Non-pigmented ciliary epithelial cell (primary cell): ENCODE measurements around the gene IL32.

Experiments used
- DNase-seq: peaks from one replicate; pipeline ENCODE4 v3.0.0-alpha.2; 2010; ENCODE audit warnings: low read depth

Gene IL32

DNA sequence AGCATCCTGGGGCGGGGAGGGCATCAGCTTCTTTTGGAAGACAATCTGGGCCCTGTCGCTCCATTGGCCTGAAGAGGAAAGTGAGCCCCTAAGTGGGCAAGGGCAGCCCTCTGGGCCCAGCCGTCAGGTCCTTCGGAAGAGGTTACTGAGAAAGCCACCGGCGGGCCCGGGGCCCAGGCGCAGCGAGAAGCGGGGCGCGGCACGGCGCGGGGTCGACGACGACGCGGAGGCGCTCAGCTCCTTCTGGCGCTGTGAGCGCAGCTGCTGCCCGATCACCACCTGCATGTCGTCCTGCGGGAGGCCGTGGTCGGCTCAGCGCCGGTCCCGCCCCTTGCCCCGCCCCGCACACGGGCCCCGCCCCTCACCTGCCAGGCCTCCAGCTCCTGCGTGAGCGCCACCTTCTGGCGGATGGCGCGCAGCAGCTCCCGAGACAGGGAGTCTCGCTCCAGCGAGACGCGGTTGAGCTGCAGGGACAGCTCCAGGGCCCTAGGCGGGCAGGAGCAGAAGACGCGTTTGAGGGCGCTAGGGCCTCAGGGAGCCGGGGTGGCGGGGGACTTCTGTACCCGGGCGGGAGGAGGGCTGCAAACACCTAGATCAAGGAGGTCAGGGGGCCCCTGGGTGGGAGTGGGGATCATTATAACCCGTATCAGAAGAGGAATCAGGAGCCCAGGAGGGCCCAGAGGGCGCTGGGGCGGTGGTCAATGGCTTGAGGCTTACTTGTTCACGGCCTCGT is 37.3 kb upstream of the IL32 start:
- peak; percentile 17 for DNase-seq

DNA sequence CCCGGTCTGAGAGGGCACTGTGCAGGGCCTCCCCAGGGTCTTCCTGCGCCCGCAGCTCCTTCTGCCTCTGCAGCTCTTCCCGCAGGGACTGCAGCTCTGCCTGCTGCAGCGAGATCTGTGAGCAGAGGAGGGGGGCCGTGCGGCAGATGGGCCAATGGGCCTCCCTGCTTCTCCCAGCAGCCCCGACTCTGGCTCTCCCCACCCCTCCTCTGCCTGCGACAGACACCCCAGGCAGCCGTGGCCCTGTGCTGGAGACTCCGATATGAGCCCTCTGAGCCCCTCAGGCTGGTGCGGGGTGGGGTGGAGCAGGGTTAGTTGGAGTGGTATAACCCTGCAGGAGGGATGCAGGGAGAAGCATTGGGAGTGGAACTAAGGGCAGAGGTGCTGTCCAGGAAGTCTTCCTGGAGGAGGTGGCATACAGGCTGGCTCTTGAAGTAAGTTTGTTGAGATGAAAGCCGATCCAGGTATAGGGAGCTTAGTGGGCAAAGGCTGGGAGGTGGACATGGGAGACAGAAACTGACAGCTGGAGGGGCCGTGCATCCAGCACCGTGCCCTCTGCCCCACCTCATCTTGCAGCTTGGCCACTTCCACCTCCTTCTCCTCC is 36.6 kb upstream of the IL32 start:
- DNase-seq: no peak

DNA sequence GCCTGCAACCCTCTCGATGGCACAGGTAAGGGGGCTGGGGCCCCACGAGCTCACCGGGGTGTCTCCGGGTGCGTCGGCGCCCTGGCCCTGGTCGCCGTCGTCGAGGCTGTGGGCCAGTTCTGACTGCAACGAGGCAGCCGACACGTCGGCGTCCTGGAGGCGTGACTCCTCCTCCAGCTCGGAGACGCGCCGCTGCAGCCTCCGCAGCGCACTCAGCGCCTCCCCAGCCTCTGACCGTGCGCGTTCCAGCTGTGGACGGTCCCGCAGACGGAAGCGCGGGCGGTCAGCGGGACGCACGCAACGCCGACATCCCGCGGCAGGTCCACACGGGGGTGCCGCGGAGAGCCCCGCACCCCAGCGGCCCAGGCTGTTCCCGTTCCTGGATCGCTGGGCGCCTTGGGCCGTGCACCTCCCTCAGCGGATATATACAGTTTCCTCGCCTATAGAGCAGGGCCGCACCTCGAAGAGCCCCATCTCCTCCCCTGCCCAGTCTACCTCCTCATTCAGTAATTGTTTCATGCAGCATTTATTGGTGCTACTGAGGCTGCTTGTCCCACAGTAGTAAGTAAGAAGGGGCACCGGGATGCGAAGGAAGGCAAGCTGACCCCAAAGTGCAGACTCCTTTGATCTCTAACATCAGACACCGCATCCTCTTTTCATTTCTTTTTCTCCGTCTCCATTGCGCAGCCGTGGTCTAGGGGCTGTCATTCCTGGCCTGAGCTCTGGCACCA is 35.8 kb upstream of the IL32 start:
- no peak for DNase-seq

DNA sequence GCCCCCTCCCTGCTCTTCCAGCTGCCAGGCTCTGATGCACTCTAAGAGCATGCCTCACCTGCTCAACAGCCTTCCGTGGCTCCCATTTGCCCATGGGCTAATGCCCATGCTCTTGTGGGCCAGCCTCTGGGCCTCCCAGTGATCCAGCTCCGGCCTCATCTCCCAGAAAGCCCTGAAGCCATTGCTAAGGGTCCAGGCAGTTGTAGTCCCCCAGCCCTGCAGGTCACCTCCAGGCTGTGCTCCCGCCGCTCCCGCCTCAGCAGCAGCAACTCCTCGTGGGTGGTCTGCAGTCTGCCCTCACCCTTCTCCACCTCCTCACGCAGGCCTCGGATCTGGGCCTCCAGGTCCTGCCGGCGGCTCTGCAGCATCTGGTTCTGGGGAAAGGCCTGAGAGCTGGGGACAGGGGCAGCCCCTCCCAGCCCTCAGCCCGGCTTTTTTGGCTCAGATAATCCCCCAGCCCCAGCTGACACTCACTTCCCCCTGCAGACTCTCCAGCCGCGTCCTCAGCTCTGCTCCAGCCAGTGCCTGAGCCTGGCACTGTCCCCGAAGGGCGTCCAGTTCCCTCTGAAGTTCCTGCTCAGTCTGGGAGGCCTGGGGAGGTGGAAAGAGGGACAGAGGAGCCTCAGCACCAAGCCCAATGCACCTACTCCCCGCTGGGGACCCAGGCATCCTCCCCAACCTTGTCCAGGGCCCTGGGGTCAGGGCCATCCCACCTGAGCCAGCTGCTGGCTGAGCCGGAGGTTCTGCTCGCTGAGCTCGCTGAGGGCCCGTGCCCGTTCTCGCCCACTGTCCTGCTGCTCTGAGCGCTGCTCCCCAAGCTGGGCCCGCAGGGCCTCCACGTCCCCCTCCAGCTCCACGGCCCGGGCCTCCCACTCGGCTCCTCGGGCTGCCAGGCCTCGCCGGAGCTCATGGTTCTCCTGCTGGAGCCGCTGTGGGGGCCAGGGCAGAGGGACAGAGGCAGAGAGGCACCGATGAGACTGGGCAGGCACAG is 34.9 kb upstream of the IL32 start:
- DNase-seq: no peak

DNA sequence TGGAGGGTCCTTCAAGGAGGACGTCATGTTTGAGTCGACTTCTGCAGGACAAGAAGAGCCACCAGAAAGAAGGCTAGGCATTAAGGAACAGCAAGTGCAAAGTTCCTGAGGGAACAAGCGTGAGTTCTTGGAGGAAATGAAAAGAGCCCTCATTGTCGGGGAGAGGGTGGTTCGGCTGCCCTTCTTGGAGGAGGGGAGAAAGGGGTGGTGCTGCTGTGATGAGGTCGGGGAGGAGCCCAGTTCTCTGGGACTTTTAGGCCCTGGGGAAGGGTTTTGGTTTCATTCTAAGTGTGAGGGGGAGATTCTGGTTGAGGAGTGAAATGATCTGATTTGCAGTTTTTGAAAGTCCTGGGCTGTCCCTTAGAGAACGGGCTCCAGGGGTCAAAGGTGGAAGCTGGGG is 32.8 kb upstream of the IL32 start:
- DNase-seq: no peak

DNA sequence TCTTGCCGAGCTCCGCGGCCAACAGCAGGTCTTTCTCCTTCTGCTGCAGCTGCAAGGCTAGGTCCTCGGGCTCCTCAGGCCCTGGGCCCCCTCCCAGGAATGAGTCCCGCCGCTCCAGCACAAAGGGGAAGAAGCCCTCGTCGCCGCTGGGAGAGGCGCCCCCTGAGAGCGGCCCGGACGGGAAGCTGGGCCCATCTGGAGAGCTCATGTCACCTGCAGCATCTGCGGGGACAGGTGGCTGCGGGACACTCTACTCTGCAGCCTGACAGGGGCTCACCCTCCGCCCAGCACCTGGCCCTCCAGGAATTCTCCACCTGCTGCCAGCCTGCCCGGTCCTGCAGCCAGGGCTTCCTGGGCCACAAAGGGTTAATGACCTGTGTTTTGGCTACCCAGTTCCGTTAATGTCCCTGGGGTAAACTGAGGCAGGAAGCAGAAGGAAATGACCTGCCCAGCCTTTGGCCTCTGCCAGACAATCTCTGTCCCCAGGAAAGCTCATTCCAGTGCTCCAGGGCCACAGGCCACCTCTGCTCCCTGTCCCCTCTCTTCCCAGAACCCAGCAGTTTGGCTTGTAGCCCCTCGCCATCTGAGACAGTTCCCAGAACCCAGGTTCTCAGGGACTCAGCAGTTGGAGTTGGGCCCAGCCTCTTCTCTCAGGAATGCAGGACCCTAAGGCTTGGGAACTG is 30.0 kb upstream of the IL32 start:
- DNase-seq: no peak

DNA sequence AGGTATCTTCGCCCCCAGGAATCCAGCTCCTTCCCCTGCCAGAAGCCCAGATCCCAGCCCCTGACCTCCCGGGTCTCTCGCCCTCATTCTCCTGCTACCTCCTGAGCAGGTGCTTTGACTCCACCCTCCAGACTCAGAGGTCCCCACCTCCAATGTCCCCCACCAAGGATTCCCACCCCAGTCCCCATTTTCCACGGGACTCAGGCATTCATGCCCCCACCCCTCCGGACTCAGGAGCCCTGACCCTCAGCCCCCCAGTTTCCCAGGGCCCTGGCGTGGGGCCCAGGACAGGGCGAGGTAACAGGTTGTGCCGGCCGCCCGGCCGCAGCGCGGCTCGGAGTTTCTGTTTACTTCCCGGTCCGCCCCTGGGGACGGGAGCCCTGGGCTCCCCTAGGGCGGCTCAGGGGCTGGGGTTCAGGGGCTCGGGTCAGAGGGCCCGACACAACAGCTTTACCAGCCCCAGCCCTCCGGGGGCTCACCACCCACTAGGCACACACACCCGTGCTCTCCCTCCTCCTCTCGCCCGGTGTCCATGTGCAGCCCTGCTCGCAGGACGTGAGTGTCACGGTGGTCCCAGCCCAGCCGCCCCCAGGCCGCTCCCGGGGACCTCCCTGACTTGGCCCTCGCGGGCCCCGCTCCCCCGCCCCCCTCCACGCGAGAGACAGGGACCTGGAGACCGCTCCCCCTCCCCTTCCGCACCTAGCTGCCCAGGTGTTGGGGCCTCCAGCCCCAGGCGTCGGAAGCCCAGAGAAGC is 29.3 kb upstream of the IL32 start:
- no peak for DNase-seq

DNA sequence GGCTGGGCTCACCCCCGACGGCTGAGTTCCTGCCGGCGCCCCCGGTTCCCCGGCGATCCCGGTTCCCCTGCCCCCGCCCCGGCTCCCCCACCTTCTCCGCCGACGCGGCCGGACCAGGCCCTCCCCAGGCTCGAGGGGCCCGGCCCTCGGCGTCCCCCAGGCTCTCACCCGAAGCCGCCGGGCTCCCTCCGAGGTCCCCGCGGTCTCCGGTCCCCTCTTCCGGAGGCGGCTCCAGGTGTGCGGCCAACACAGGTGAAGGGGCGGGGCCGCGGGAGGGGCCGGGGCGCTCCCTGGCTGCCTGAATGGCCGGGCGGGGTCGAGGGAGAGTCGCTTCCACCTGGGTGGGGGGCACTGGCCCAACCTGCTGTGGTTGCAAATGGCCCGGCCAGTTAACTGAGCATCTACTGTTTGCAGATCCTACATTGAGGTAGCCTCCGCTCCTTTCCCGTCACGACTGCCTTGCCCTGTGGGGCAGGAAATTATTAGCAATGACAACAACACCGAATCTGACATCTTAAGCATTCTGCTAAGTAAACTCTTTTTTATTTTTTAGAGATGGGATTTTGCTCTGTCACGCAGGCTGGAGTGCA is 28.6 kb upstream of the IL32 start, which contains the start of gene BICDL2:
TSS of gene BICDL2 (minus strand) at position 219 of the 590 bp plus-strand sequence. CDS start 1,448 bp downstream, outside the sequence.
- DNase-seq: no peak

DNA sequence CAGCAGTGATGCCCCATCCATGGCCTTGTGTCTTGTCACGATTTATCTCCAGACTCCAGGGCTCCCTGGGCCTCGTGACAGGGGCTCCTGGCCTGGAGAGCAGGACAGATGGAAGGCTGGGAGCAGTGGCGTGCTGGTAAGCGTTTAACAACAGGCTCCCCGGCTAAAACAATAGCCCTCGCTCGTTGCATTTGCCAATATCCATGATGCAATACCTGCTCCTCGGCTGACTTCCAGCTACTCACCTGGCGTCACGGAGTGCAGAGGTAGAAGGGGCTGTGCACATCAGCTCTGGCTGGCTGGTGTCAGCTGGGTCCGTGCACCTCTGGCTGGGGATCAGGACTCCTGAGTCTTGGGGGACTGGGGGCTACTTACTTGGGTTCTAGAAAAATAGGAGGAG is 27.2 kb upstream of the IL32 start:
- DNase-seq: no peak

DNA sequence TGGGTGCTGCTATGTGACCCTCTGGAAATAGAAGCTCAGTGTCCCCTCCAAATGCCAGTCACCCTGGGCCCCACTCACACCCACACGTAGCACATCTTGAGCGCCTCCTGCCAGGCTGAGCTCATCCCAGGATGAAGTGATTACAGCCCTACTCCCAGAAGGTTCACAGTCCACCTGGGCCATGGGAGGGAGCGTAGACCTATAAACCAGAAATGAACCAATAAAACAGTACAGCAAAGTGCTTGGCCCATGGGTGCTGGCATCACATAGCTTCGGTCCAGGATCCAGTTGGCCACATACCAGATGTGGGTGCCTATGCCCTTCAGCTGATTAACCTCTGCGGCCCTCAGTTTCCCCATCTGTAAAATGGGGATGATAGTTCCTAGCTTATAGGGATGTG is 26.5 kb upstream of the IL32 start:
- DNase-seq: no peak

DNA sequence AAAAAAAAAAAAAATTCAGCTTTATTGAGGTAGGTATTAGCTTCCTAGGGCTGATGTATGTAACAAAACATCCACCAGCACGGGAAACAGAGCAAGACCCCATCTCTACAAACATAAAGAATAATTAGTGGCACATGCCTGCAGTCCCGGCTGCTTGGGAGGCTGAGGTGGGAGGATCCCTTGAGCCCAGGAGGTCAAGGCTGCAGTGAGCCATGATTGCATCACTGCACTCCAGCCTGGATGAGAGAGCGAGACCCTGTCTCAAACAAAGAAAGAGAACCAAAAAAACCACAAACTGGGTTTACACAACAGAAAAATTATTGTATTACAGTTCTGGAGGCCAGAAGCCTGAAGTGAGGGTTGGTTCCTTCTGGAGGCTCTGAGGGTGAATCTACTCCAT is 23.1 kb upstream of the IL32 start:
- DNase-seq: no peak

DNA sequence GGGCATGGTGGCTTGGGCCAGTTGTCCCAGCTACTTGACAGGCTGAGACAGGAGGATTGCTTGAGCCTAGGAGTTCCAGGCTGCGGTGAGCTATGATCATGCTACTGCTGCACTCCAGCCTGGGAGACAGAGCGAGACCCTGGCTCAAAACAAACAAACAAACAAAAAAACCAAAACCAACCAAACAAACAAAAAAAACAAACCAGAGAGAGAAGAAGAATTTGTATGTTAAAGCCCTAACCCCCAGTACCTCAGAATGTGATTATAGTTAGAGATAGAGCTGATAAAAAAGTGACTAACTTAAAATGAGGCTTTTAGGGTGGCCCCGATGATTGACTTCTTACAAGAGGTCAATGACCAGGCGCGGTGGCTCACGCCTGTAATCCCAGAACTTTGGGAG is 20.7 kb upstream of the IL32 start:
- no peak for DNase-seq

DNA sequence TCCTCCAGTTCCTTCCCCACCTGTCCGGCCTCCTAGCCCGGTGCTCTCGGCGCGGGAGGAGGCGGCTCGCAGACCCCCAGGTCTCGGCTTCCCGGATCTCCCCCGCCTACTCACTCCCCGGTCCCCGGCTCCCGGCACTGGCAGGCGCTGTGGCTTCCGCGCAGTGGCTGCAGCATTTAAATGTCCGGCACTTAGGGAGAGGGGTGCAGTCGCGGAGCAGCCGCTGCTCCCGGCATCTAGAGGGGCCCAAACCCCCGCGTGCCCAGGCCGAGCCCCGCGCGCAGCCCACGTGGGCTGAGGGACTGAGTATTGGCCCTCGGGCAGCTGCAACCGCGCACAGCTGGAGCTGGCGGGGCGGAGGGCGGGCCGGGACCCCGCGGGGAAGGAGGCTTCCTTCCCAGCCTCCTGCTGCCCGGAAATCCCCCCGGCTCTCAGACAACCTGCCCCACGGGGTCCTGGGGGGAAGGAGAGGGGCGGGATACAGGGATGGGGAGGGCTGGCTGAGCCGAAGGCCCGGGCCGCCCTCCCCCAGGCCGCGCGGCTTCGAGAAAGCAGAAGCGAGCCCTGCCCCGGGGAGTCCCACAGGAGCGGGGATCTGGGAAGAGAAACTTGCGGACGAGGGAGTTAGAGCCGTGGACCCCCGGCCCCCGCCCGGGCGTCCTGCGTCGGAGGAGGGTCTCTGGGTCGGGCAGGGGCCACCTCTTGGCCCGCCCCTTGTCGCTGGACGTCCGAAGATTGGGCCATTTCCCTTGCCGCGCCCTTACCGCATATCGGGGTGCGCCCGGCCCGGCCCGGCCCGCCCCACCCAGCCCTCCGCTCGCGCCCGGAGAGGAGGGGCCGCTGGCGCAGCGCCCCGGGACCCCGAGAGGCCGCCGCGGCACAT is 19.4 kb upstream of the IL32 start, which contains the start of gene MMP25:
TSS of gene MMP25 (plus strand) at position 804 of the 883 bp plus-strand sequence. CDS start 357 bp downstream, outside the sequence.
- no peak for DNase-seq

DNA sequence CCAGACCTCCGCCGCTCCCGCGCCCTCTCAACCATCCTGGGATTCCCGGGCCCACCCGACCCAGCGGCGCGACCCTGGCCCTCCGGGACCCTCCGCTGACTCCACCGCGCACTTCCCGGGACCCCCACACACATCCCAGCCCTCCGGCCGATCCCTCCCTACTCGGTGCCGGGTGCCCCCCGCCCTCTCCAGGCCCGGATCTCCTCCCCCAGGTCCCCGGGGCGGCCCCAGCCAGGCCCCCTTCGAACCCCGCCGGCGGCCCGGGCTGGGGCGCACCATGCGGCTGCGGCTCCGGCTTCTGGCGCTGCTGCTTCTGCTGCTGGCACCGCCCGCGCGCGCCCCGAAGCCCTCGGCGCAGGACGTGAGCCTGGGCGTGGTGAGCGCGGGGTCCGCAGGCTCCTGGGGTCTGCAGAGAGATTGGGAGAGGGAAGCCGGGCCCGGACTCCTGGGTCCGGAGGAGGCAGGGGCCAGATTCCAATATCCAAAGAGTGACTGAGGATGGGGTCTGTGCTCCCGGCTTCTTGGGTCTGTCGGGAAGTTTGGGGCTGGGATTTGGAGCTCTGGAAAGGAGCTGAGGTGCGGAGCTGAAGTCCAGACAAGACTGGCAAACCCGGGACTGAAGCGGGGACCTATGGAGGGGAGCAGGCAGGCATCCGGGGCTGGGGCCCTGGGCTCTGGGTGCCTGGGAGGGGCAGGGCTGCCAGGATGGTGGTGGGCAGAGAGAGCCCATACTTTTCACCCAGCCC is 18.6 kb upstream of the IL32 start:
- no peak for DNase-seq

DNA sequence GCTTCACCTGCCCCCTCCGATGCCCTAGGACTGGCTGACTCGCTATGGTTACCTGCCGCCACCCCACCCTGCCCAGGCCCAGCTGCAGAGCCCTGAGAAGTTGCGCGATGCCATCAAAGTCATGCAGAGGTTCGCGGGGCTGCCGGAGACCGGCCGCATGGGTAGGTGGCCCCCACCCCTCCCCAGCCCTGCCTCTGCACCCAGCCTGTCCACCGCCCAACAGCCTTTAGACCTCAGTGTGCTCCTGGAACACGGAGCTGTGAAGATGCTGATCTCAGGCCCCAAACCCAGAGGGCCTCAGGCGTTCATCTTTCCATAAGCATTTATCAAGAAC is 18.1 kb upstream of the IL32 start:
- no peak for DNase-seq

DNA sequence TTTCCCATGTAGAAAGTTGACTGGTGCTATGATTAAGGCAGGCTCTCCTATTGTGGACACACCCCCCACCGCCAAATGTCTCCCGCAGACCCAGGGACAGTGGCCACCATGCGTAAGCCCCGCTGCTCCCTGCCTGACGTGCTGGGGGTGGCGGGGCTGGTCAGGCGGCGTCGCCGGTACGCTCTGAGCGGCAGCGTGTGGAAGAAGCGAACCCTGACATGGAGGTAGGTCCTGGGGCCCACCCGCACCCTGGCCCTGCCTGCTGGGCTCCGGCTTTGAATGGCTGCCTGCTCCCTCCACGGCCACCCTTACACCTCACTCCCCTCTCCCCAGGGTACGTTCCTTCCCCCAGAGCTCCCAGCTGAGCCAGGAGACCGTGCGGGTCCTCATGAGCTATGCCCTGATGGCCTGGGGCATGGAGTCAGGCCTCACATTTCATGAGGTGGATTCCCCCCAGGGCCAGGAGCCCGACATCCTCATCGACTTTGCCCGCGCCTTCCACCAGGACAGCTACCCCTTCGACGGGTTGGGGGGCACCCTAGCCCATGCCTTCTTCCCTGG is 15.4 kb upstream of the IL32 start:
- no peak for DNase-seq

DNA sequence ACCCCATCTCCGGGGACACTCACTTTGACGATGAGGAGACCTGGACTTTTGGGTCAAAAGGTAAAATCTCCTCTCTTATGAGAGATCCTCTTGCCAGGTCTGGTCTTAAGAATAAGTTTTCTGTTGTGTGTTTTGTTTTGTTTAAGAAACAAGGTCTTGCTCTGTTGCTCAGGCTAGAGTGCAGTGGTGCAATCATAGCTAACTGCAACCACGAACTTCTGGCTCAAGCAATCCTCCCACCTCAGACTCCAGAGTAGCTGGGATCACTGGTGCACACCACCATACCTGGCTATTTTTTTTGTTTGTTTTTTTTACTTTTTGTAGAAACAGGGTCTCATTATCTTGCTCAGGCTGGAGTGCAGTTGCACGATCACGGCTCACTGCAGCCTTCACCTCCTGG is 15.0 kb upstream of the IL32 start:
- no peak for DNase-seq

DNA sequence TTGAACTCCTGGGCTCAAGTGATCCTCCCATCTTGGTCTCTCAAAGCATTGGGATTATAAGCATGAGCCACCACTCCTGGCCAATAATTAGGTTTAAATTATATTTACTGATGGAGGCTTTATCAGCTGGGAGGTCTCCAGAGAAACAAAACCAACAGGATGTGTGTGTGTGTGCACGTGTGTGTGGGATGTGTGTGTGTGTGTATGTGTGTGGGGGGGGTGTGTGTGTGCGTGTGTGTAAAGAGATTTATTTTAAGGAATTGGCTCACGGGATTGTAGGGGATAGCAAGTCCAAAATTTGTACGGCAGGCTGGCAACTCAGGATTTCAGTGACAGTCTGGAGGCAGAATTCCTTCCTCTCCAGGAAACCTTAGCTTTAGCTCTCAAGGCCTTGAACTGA is 14.4 kb upstream of the IL32 start:
- no peak for DNase-seq
